Right kidney (tissue), 1 donor: Measurements from ENCODE around the gene GMPR2.

ENCODE experiments used
- DNase-seq: peaks from one replicate; pipeline ENCODE4 v3.0.0-alpha.2; 2016

Gene GMPR2

DNA sequence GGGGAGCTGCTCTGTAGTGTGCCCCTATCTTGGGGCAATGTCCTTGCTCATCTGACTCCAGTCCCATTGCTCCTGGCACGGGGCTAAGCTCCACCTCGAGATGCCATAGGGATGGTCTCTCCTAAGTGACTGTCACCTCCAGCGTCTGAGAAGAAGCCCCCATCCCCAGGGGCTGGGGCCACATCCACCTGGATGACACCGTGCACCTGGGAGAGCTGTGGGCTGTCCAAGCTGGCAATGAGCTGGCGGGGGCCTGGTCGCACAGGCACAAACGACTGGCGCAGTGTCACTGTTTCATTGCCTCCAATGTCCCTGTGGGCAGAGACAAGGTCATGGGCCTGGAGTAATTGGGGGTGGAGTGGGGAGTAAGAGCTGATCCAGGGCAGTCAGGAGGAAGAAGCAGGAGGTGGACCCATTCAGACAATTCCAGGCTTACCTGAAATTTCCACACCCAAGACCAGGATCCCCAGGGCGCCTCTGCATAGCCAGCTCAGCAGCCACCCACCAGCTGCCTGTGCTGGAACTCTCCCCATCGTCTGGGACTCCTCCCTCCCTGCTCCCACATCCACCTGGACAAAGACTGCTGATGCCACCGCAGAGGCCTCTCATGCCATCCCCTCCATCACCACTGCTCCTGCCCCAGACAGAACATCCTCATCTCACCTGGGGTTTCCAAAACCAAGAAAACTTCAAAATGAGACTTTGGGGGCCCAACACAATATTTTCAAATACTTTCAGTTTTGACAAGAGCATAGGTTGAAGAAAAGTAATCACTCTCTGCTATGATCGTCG is 16.7 kb downstream of the GMPR2 start:
- no peak for DNase-seq

DNA sequence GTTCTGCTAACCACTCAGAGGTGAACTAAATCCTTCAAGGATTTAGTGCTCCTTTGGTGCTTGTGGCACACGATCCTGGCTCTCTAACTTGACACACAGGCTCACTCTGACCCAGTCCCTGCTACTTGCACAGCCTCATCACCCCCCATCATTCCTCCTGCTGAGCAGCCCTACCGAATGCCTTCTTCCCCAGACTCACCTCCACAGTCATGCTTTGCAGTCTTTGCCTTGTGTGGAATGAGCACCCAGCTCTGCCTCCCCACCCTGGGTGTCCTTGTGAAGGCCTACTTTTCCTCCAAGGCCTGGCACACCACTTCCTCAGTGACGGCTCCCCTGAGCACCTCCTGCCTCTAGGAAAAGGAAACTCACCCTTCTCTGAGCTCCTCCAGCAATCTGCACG is 17.6 kb downstream of the GMPR2 start:
- DNase-seq = no peak

DNA sequence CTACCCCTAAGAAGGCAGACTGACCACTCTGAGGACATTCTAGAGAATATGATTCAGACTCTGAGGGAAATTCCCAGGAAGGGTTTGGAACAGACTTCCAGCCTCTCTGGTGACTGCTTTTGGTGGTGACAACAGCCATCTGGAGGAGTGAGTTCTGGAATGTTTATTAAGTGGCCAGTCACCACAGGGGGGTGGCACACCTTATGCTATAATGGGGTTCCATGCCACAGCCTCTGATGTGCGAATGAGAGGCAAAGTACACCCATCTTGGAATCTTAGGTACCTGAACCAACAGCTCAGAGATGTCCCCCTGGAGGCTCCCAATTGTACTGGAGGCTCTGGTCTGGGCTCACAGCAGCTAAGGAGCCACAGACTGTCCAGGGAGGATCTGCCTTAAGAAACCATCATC is 19.2 kb downstream of the GMPR2 start:
- DNase-seq = no peak

GRCh38 chr14:24252289-24253124 is 19.8 kb downstream of the GMPR2 start:
- DNase-seq = no peak

DNA sequence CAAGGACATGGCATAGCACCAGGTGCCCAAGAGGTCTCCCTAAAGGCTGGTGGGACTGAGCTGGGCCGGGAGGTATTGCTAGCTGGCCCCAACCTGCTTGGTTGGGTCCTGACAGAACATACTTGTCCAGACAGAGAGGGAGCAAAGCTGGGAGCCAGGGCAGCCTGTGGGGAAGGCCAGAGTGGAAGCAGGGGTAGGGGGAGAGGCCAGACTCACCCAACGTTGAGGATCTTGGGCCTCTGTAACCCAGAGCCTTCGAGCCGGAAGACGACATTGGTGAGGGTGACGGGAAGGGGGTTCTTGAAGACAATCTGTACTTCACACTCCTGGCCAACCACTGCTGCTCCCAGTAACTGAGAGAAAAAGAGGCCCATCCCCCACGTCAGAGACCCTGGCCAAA is 21.2 kb downstream of the GMPR2 start:
- no peak for DNase-seq

GRCh38 chr14:24254630-24255392 is 22.1 kb downstream of the GMPR2 start:
- DNase-seq = no peak

DNA sequence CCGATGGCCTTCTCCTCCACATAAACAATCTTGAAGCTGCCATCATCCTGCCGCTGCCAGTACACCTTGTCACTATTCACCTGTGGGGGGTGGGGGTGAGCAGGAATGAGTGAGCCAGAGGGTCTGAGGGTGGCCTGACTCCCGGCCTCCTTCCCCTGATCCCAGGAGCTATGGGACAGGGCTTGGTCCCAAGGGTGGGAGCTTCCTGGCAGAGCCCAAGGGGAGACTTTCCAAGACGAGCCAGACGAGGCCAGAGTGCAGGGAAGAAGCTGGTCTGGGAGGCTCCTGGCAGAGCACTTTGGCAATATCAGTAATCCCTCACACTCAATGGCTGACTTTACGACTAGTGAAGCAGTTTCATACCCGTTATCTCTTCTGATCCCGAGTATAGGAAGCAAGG is 22.7 kb downstream of the GMPR2 start:
- no peak for DNase-seq

GRCh38 chr14:24255931-24256711 is 23.4 kb downstream of the GMPR2 start:
- no peak for DNase-seq

DNA sequence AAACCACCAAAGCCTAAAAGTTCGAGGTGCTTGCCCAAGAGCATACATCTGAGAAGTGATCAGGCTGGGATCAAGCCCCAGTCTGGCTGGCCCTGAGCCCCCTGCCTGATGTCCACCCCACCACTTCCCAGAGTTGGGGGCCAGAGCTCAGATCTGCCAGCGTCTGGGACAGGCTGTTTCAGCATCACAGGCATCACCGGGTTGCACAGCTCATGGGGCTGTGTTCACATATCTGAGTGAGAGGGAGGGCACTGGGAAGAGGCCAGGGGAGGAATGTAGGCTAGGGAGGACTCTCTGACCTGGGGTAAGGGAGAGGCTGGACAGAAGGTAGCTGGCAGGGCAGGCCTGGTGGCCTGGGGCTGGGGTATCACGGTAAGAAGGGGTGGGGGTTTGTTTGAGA is 24.2 kb downstream of the GMPR2 start:
- no peak for DNase-seq

- DNase-seq = no peak
Observed at GRCh38 chr14:24258119-24258518, 25.4 kb downstream of the GMPR2 start.

DNA sequence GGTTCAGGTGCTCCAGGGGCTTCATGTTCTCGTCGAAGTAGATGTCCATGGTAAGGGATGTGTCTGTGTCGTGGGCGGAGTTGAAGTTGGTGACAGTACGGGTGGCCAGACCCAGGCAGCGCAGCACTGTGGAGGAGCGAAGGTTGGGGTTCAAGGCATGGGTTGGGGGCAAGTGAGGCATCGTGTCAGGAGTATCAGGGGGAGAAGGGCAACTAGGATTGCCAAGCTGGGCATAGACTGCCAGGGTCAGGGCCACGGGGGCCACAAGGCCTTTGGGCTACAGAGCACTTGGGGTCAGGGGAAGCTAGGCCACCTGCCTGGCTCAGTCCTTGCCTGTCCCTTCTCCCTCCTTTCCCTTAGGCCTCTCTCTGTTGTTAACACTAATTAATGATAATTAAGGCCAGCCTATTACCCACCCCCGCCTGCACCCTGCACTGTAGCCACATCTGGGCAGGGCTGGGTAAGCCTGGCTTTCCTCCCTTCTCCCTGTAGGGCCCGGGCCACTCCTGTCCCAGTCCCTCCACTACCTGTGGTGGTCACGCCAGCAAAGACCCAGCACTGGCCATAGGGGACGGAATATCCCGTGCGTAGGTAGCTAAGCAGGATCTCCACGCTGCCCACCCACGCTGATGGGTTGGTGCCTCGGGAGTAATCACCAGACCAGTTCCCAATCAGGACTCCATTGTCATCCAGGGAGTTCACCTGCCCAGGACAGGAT is 26.0 kb downstream of the GMPR2 start:
- no peak for DNase-seq

GRCh38 chr14:24259282-24260025 is 26.7 kb downstream of the GMPR2 start:
- no peak for DNase-seq

DNA sequence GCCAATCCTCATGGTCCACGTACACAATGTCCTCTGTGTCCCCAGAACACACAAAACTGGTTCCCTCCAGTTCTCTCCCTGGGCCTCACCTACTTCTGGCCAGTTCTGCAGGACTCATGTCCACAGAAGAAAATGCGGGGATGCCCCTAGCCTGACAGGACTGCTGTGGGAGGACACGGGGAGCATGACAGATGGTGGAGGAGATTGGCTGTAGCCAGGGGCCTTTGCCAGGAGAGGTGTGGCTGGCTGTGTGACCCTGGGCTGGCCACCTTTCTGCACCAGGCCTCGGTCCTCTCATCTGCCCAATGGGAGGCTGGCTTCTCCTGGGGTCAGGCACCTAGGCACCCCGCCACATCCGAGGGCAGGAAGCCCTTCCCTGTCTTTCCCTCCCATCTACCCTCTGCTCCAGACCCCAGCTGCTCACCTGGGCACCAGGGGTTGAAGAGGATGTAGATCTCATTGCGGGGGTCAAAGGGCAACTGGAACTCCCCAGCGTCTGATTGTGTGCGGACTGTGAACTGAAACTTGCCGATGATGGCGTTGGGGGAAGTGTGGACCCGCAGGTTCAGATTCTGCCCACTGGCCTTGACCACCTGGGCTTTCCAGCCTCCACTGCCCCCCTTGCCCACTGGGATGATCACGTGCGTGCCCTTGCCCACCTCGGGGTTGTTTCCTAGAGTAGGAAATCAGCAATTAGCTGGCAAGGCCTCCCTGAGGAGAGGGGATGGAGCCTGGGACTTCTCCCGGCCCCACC is 27.5 kb downstream of the GMPR2 start:
- DNase-seq = no peak

- DNase-seq = no peak
Observed at GRCh38 chr14:24260780-24261157, 28.0 kb downstream of the GMPR2 start.

GRCh38 chr14:24261256-24261968 is 28.7 kb downstream of the GMPR2 start:
- no peak for DNase-seq

DNA sequence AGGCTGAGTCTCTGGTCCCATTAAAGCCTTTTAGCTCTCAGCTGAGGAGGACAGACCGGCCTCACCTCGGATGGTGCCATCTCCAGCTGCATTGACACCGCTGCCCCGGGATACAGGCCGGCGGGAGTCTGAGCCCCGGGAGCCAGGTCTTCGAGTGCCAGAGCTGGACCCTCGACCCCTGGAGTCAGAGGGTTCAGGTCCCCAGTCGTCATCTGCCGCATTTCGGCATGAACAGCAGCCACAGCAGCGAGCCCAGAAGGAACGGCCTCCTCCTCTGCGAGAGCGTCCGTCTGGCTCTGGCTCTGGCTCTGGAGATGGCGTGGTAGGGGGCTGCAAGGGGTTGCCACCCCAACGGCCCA is 29.2 kb downstream of the GMPR2 start:
- no peak for DNase-seq

DNA sequence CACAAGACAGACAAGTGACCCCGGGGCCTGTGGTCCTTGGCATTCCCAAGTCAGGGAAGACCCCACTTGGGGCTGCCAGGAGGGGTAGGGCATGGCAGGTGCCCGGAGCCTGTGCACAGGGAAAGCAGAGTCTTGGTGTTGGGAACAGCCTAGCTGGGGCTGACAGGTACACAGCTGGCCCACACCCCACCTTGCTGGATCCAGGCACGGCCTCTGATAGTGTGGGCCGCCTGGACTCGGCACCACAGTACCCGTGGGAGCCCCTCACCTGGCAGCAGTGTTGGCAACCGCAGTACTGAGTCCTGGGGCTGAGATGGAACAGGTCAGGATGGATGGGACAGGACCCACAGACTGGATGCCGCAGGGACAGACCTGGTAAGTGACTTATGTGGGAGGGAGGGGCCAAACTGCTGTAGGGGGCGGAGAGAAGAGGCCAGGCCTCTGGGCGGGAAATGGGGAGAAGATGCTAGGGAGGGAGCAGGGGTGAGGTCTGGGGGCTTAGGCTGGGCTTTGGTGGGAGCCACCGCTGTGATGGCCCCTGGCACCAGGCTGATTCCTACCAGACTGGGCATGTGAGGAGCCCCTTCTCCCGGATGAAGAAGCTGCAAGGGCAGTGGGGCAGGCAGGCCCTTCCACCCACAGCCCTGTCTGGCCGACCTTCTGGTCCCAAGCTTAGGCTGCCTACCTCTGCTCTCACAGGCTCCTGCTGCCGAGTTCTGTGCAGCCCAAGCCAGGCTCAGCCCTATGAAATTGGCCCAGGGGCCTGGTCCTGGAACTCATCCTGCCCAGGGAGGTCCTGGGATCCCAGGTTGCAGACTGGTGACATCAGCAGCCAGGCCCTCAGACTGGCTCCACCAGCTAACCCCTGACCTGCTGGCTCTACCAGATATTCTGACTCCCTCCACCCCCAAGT is 30.3 kb downstream of the GMPR2 start, which contains the start of gene TGM1:
Gene TGM1 (minus strand): TSS at position 357 of the 913 bp plus-strand sequence. CDS start 825 bp downstream, outside the sequence.
- no peak for DNase-seq

GRCh38 chr14:24263848-24264247 is 31.1 kb downstream of the GMPR2 start:
- DNase-seq = no peak
